GM20000 (cell line): ENCODE results near the gene UCHL1.

Experiments used
- DNase-seq: peaks from one replicate; pipeline ENCODE4 v3.0.0; 2012; ENCODE audit warnings: low spot score
- TF ChIP-seq, protein P1 (sequence below): IDR thresholded peaks from 2 replicates; pipeline ENCODE4 v1.5.1; 2012; ENCODE audit warnings: mild to moderate bottlenecking, control low read depth; ENCODE audit errors: extremely low read depth, missing control alignments

UCHL1 gene

DNA sequence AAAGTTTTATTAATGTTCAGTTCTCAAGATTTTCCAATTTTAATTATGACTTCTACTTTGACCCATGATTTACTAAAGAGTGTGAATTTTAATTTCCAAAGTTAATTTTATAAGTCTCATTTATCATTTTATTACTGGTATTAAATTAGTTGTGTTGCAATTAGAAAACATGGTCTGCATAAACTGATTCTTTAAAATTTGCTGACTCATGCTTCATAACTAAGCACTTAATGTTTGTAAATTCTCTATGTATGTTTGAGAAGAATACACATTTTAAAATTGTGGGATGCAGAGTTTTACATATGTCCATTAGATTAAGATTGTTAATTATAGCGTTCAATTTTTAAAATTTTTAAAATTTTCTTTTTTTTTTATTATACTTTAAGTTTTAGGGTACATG, 20.2 kb upstream of the UCHL1 start:
- TF ChIP-seq, protein P1, sequence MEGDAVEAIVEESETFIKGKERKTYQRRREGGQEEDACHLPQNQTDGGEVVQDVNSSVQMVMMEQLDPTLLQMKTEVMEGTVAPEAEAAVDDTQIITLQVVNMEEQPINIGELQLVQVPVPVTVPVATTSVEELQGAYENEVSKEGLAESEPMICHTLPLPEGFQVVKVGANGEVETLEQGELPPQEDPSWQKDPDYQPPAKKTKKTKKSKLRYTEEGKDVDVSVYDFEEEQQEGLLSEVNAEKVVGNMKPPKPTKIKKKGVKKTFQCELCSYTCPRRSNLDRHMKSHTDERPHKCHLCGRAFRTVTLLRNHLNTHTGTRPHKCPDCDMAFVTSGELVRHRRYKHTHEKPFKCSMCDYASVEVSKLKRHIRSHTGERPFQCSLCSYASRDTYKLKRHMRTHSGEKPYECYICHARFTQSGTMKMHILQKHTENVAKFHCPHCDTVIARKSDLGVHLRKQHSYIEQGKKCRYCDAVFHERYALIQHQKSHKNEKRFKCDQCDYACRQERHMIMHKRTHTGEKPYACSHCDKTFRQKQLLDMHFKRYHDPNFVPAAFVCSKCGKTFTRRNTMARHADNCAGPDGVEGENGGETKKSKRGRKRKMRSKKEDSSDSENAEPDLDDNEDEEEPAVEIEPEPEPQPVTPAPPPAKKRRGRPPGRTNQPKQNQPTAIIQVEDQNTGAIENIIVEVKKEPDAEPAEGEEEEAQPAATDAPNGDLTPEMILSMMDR: no peak
- DNase-seq: no peak

GRCh38 chr4:41241919-41242318, 14.8 kb upstream of the UCHL1 start:
- DNase-seq: no peak
- TF ChIP-seq, protein P1: no peak

DNA sequence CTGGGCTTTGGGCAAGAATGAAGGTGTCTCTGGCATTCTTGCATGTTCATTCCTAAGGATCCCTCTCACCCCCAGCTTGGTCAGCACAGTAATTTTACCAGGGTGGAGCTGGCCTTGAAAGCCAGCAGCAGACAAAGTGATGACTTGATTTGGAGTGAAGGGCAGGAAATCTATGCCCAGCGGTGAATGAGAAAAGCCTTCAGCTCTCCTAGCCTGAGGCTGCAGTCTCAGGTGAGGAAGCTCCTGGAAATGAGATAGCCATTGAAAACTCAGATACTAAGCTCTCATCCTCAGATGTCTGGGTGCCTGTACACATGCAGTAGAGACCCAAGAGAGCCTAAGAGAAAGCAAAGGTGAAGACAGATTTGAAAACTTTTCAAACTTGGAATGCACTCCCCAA, 10.7 kb upstream of the UCHL1 start:
- TF ChIP-seq, protein P1: no peak
- DNase-seq: no peak

DNA sequence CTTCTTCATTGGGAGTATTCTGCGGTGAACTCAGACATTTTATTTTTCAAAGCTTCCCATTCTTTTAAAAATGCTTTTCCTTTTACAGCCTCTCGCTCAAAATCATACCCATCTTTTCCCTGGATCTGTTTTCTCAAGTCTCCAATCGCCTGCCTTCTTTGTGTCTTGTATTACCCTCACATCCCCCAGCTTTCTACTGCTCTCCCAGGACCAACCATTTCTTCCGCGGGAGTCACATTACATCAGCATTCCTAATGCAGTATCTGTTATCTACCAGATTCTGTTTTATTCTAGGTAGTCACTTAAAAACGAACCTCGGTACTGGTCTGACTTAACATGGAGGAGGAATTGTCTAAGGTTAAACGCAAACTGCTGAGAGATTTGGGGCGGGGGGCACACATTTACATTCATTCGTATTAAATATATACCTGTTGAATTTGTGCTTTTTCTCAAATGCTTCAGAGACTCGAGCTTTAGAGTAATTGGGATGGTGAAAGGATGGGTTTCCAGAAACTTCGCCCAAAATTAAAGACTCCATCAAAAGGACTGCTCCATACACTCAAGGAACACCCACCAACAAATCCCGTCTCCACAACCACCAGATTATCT, 493 bp upstream of the UCHL1 start:
- DNase-seq: no peak

DNA sequence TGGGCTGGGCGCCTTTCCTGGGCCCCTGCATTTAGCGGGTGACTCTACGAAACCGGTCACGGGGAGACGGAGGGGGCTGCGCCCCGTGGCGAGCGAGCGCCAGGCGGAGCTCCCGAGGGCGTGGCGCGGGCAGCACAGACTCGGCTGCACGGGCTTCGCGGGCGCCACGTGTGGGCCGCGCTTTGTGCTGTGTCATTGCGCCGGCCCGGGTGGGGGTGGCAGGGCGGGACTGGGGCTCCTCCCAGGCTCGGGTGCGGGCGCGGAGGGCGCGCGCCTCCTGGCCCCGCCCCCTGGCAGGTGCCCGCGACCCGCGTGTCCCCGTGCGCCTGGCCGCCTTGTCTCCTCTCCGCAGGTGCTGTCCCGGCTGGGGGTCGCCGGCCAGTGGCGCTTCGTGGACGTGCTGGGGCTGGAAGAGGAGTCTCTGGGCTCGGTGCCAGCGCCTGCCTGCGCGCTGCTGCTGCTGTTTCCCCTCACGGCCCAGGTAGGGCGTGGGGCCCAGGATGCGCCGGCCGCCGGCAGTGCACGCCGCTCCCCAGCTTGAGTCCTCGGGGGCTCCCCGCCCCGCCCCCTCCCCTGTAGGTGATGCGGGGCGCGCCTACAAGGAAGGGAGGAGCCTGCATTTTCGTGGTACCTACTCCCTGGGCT, 651 bp downstream of the UCHL1 start:
- peak; percentile 55 for DNase-seq

More for the DNA sequence above, 493 bp upstream of the UCHL1 start:
- TF ChIP-seq, protein P1: no peak

DNA sequence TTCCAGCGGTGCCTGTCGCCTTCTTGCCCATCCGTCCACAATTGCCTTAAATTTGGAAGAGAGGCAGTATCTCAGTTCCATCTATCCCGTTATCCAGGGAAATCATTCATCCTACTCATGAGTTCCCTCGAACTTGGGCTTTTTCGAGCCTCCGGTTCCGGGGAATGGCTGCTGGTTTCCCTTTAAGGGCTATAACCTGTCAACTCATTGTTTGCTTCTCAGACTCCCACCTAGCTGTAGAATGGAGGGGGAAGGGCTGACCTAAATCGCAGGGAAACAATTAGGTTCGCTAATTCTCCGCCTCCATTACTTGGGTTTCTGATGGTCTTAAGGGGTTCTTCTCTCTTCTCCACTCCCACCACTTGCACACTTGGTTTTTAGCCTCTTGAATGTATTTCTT, 1.2 kb downstream of the UCHL1 start:
- TF ChIP-seq, protein P1: no peak
- DNase-seq: no peak

More for the DNA sequence above, 651 bp downstream of the UCHL1 start:
- TF ChIP-seq, protein P1: no peak

DNA sequence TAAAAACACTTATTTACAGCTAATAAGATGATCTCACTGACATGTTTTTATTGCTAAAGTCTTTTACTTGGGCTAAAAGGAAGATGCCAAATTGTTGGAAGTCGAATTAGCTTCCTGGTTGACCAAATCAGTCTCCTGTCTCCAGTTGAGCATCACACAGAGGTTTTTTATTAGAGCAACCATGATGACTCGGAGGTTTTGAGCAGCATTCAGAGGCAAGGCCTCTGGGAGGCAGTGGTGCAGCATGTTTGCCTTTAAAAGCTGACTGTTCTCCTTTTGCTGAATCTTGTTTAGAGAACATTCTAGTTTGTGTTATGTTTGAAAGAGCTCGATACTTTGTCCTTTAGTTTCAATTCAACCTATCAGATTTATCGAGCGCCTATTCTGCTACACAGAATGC, 2.1 kb downstream of the UCHL1 start:
- DNase-seq: no peak
- TF ChIP-seq, protein P1: no peak
